Measurements from ENCODE around the gene GNL2.
"Not testable (repeated sequence)": the region's sequence is repeated elsewhere in the genome, so short reads cannot be mapped to it uniquely, and the experiment has no call there.

The GNL2 gene

GRCh38 chr1:37549341-37549740 lies 46.4 kb downstream of the GNL2 start:
- no peak overlapping the region for H3K4me3 ChIP-seq (ENCODE audit: low read depth, low read length)
- TF ChIP-seq, protein P1, sequence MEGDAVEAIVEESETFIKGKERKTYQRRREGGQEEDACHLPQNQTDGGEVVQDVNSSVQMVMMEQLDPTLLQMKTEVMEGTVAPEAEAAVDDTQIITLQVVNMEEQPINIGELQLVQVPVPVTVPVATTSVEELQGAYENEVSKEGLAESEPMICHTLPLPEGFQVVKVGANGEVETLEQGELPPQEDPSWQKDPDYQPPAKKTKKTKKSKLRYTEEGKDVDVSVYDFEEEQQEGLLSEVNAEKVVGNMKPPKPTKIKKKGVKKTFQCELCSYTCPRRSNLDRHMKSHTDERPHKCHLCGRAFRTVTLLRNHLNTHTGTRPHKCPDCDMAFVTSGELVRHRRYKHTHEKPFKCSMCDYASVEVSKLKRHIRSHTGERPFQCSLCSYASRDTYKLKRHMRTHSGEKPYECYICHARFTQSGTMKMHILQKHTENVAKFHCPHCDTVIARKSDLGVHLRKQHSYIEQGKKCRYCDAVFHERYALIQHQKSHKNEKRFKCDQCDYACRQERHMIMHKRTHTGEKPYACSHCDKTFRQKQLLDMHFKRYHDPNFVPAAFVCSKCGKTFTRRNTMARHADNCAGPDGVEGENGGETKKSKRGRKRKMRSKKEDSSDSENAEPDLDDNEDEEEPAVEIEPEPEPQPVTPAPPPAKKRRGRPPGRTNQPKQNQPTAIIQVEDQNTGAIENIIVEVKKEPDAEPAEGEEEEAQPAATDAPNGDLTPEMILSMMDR (IDR thresholded peaks at IDR 0.05; ENCODE audit: low read depth, low read length, missing control alignments) = no peak
- DNase-seq (ENCODE audit: low read depth) = no peak

GRCh38 chr1:37545019-37545418 lies 50.7 kb downstream of the GNL2 start:
- TF ChIP-seq, protein P1 (IDR thresholded peaks at IDR 0.05; ENCODE audit: low read depth, low read length, missing control alignments) = no peak
- DNase-seq (ENCODE audit: low read depth) = no peak
- no peak overlapping the region for H3K4me3 ChIP-seq (ENCODE audit: low read depth, low read length)

DNA sequence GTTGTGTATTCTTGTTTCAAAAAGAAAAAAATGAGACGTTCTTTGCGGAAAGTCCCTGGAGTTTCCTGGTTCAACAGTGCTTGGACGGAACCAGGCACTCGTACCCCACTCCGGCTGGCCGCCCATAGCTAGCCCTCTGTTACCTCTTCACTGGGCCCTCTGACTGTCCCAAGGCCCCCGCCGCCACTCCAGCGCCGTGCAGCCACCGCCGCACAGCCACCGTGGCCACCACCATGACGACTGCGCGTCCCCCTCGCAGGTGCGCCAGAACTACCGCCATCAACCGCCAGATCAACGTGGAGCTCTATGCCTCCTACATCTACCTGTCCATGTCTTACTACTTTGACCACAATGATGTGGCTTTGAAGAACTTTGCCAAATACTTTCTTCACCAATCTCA lies 51.2 kb downstream of the GNL2 start:
- TF ChIP-seq, protein P1 (IDR thresholded peaks at IDR 0.05; ENCODE audit: low read depth, low read length, missing control alignments) = no peak
- H3K4me3 ChIP-seq (ENCODE audit: low read depth, low read length) = no peak overlapping the region
- DNase-seq (ENCODE audit: low read depth) = no peak

DNA sequence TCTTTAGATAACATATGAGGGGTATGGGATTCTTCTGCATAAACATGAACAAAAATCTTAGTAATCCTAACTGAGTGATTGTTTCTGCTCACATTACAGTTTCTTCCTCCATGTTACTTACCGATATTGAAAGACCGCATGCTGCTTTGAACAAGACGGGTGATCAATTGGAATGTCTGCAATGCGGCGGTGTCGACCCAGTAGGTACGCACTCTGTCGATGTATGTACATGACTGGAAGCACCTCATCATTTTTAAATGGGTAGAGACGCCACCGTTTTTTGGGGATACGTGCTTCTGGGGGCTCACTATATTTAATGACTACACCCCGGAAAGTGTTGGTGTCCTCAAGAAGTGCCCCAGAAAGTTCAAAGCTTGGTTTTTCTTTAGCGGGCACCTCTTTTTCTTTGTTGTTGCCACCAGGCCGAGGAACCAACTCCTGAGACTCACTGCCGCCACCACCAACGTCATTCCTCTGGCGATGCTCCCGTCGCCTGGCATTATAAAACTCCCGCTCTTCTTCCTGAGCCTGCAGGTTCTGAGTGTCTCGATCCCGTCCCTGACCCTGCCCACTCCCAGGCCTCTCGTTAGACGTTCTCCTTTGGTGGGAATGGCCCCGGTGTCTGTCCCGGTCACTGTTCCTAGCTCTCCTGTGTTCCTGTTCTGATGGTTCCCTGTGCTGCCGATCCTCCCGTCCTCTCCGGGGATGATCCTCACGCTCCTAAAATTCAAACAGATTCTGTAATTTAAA lies 55.5 kb downstream of the GNL2 start:
- H3K4me3 ChIP-seq (ENCODE audit: low read depth, low read length) = no peak overlapping the region
- DNase-seq (ENCODE audit: low read depth) = no peak
- TF ChIP-seq, protein P1 (IDR thresholded peaks at IDR 0.05; ENCODE audit: low read depth, low read length, missing control alignments) = no peak

GRCh38 chr1:37539154-37539553 lies 56.6 kb downstream of the GNL2 start:
- DNase-seq (ENCODE audit: low read depth); H3K4me3 ChIP-seq (ENCODE audit: low read depth, low read length): not testable (repeated sequence)

DNA sequence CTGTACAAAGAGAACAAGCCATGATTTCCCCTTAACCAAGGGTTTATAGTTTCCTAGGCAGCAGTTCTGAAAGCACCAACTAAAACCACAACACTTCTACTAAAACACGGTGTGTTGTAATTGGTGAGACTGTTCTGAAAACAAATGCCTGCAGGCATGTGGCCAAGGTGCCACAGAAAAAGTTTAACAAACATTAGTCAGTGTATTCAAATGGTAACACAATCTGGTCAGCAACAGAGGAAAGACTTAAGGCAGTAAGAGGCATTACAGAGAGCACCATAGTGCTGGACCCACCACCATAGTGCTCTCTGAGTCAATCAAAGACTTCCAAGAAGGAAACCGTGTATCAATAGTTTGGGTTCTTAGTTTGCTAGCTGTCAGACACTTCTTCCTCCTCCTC lies 58.4 kb downstream of the GNL2 start:
- no peak overlapping the region for H3K4me3 ChIP-seq (ENCODE audit: low read depth, low read length)
- DNase-seq (ENCODE audit: low read depth) = no peak
- TF ChIP-seq, protein P1 (IDR thresholded peaks at IDR 0.05; ENCODE audit: low read depth, low read length, missing control alignments) = no peak

- TF ChIP-seq, protein P1 (IDR thresholded peaks at IDR 0.05; ENCODE audit: low read depth, low read length, missing control alignments) = no peak
- no peak for DNase-seq (ENCODE audit: low read depth)
- H3K4me3 ChIP-seq (ENCODE audit: low read depth, low read length) = no peak overlapping the region
Observed at GRCh38 chr1:37533317-37534093, 62.2 kb downstream of the GNL2 start.

DNA sequence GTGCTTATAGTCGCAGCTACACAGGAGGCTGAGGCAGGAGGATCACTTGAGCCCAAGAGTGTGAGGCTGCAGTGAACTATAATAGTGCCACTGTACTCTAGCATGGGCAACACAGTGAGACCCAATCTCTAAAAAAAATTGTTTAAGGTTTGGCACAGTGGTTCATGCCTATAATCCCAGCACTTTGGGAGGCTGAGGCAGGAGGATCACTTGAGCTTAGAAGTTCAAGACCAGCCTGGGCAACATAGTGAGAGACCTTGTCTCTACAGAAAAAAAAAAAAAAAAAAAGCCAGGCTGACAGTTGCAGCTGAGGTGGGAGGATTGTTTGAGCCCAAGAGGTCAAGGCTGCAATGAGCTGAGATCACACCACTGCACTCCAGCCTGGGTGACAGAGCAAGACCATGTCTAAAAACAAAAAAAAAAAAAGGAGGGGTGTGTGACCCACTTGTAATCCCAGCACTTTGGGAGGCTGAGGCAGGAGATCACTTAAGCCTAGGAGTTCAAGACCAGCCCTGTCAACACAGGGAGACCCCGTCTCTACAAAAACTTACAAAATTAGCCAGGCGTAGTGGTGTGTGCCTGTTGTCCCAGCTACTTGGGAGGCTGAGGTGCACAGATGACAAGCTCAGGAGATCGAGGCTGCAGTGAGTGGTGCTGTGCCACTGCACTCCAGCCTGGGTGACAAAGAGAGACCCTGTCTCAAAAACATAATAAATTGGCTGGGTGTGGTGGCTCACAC lies 63.1 kb downstream of the GNL2 start:
- not testable (repeated sequence) for DNase-seq (ENCODE audit: low read depth); H3K4me3 ChIP-seq (ENCODE audit: low read depth, low read length)

DNA sequence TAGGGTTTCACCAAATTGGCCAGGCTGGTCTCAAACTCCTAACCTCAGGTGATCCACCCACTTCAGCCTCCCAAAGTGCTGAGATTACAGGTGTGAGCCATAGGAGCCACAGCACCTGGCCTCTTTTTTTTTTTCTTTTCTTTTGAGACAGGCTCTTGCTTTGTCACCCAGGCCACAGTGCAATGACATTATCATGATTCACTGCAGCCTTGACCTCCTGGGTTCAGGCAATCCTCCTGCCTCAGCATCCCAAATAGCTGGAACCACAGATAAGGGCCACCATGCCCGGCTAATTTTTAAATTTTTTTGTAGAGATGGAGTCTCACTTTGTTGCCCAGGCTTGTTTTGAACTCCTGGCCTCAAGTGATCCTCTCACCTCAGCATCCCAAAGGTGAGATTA lies 65.8 kb downstream of the GNL2 start:
- DNase-seq (ENCODE audit: low read depth); H3K4me3 ChIP-seq (ENCODE audit: low read depth, low read length): not testable (repeated sequence)

Data from GM12864 (cell line).